Measurements from ENCODE around the gene NBEA.

DNA sequence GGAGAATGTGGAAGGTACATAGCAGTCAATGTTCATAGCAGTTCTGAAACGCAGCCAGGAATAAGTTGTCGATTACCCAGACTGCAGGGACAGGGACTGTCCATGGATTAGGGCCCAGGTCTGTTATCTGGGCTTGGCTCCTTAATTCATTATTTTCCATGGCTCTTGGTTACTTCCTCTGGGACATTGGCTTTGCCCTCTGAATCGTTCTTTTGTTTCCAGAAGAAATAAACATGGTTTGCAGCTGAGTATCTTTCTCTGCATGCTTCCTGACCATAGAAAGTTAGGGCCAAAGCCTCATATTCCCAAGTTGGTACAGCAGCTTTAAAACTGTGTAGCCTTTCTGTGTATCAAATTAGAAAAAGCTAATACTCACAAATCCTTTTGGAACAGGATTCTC is 656.2 kb downstream of the NBEA start:
- TF ChIP-seq POLR2A (IDR thresholded peaks at IDR 0.05) = no peak
- TF ChIP-seq, protein P1, sequence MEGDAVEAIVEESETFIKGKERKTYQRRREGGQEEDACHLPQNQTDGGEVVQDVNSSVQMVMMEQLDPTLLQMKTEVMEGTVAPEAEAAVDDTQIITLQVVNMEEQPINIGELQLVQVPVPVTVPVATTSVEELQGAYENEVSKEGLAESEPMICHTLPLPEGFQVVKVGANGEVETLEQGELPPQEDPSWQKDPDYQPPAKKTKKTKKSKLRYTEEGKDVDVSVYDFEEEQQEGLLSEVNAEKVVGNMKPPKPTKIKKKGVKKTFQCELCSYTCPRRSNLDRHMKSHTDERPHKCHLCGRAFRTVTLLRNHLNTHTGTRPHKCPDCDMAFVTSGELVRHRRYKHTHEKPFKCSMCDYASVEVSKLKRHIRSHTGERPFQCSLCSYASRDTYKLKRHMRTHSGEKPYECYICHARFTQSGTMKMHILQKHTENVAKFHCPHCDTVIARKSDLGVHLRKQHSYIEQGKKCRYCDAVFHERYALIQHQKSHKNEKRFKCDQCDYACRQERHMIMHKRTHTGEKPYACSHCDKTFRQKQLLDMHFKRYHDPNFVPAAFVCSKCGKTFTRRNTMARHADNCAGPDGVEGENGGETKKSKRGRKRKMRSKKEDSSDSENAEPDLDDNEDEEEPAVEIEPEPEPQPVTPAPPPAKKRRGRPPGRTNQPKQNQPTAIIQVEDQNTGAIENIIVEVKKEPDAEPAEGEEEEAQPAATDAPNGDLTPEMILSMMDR (IDR thresholded peaks at IDR 0.05) = no peak
- no peak for TF ChIP-seq POLR2AphosphoS5 (IDR thresholded peaks at IDR 0.05; ENCODE audit: insufficient read depth in 1 of 2, low read depth in 1 of 2)

Measured in vagina (tissue), 2 donors.